Activated CD4-positive, alpha-beta T cell treated with anti-CD3 and anti-CD28 coated beads for 48 hours (primary cell): ENCODE results near the gene PRPF38A.
A peak's percentile ranks its signal among the peaks of the same experiment; 100 is the strongest.
"Not testable (repeated sequence)": the region's sequence is repeated elsewhere in the genome, so short reads cannot be mapped to it uniquely, and the experiment has no call there.

Experiments used
- DNase-seq: peaks from one replicate; pipeline ENCODE4 v3.0.0-alpha.2; 2020

PRPF38A gene, protein sequence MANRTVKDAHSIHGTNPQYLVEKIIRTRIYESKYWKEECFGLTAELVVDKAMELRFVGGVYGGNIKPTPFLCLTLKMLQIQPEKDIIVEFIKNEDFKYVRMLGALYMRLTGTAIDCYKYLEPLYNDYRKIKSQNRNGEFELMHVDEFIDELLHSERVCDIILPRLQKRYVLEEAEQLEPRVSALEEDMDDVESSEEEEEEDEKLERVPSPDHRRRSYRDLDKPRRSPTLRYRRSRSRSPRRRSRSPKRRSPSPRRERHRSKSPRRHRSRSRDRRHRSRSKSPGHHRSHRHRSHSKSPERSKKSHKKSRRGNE

DNA sequence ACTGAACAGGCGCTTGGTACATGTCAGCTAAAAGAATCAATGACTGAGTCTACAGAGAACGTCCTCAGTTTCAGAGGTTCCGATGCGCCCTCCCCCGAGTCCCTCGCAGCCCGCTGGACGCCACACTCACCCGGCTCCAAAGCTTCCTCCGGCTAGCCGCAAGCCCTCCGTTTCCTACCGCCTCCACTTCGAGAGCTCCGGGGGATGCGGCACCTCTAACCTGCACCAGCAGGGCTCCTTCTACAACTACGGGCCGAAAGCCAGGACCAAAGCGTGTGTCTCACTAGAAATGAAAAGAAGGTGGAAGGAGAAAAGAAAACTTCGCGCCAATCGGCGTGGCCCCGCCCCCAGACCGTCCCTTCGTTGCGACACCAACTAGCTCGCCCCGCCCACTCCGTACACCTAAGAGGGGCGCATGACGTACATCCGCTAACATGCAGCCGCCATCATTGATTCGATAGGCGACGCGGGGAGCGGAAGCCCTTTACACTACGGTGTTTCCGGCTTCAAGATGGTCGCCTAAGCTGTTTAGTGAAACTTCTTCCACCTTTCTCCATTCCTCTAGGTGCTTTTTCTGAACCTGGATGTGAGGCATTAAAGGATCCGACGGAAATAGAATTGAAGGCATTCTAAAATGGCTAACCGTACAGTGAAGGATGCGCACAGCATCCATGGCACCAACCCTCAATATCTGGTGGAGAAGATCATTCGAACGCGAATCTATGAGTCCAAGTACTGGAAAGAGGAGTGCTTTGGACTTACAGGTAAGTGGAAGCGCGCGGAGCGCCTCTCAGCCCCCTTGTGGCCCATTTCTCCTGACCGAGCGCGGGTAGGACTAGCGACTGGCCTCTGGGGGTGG is at the start of gene PRPF38A, which contains the start of gene ORC1:
PRPF38A (plus strand) TSS at position 487 of the 859 bp plus-strand sequence; CDS start at position 635, 148 bp downstream.
ORC1 (minus strand) TSS at position 308 of the 859 bp plus-strand sequence. CDS start 2,200 bp downstream, outside the sequence.
- DNase-seq, result peak; percentile 99

DNA sequence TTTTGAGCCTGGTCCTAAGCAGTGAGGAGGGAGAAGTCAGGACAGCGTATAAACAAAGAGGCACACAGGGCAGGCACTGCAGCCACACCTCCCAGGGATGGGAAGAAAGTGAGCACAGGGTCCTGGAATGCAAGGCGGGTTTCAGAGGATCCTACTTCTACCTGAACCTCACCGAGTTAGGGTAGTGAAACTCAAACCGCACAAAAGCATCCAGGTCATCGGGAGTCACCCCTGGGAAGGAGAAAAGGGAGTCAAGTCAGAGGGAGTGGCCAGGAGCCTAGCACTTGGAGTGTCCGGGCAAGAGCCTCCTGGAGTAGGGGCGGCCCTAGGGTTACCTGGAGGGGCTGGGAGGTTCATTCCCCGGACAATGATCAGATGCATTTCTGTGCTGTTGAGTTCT is 49.0 kb upstream of the PRPF38A start:
- DNase-seq, result no peak

- no peak for DNase-seq
Observed at GRCh38 chr1:52355847-52356505, 48.4 kb upstream of the PRPF38A start.

DNA sequence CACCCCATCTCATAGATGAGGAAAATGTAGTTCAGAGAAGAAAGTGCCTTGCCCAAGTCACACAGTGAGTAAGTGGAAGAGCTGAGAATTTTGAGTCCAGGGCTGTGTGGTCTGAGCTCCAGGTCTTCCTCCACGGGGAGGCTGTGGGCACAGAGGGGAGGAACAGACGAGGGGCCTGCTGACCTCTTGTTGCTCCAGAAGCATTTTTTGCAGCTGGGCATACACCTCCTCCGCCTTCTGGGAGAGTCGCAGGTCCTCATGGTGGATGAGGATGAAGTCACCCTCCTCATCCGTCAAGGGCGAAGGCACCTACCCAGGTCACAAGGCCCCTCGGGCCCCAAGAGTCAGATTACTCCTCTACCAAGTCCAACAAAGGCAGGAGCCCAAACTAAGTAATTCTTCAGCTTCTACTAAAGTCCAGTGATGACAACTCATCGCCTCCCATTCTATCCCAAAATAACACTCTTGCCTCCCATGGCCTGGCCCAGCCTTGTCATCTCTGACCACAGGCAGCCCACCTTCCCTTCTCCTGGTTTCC is 47.5 kb upstream of the PRPF38A start:
- no peak for DNase-seq

DNA sequence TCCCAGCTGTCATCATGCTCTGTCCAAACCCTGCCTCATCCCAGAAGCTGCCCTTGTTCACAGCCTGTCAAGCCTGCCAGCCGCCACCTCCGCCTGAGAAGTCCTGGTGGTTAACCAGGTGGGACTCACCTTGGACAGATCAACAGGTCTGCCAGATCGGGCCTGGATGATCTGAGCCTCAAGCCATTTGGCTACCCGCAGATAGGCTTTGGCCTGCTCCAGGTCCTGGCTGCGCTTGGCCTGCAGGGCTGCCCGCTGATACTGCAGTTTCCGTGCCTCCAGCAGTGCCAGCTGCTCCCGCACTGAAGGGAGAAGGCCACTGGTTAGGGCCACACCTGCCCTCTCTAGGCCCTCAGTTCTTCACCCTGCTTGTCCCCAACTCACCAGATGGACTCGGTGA is 47.0 kb upstream of the PRPF38A start:
- no peak for DNase-seq

DNA sequence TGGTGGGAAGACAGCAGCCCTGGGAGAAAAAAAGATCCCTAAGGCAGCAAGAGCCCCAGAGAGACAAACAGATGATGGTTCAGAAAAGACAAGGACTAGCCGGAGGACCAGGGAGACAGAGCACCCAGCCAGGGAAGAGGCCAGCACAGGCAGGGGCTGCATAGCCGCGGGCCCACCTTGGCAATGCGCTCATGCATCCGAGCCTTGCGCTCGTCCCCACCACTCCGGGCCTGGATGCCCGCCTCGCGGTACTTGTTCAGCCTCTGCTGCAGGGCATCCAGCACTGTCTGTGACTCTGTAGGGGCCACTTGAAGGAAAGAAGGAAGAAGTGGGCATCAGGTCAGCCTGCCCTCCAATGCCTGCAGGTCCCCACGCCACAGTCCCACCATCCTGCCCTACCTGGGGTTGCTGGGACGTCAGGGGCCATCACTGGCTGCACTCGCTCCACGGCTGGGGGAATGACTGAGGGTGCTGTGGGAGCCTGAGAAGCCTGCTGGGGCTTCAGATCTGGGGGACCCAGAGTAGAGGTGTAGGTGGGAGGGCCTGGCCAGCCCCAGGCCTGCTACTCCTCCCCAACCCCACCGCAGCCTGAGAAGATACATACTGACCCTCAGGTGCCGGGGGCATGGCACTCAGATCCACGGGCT is 45.4 kb upstream of the PRPF38A start:
- no peak for DNase-seq

DNA sequence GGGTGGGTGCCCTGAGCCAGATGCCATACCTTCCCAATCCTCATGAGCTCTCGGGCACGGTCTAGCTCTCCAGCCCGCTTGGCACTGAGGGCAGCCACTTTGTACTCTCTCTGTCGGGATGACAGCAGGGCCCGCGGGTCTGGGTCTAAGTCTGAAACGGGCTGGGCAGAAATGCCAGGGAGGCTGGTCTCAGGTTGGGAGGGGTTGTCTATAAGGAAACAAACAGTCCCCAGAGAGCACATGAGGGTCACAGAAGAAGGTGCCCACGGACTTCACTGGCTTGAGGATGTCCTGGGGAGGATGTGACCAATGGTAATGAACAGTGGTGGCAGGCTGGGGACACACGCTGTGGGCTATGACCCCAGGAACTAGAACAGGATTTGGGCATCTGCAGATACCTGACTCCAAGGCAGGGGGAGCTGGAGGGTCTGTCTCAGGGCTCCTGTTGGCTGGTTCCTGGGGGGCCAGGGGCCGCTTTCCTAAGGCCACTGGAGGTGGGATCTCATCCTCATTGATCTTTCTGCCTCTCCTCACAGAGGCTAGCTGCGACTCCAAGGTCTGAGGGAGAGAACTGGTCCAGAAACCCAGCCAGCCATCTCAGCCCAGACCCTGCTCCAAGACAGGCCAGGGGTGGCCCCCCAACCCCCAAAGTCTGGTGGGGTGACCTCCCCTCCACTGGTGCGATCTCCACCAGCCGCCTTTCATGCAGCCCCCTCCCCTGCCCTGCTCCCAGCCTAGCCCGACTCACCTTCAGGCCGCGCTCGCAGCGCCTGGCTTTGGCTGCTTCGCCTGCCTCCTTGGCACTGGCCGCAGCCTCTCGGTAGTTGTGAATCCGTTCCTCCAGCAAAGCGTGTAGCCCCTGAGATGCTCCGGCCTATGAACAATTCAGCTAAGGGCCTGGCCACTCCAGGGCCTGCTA is 44.5 kb upstream of the PRPF38A start:
- DNase-seq, result no peak

- DNase-seq, result no peak
Observed at GRCh38 chr1:52360595-52360968, 43.8 kb upstream of the PRPF38A start.

DNA sequence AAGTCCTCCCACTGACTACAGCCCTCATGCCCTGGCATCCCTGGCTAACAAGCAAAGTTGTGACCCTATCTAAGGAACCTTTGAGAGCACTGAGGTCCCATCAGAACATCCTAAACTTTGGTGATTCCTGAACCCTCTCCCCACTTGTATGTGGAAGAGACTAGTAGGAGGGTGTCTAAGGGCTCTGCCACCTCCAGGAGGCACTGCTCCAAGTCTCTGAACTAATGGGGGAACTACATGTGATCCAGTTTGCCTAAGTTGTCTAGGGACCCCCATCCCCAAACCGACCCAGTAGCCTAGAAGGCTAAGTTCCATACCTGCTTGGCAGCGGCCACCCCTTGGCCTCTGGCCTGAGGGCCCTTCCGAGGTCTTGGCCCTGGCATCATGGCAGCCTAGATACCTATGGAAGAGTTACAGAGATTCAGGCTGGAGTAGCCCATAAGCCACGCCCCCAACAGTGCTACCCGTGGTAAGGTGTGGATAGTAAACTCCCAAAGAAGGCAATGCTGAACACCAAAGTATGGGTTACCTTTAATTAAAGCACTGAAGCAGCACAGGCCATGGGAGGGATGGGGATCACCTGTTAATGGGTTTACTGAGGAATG is 40.1 kb upstream of the PRPF38A start:
- peak; percentile 40 for DNase-seq

- DNase-seq, result peak; percentile 38
Observed at GRCh38 chr1:52365071-52365745, 39.2 kb upstream of the PRPF38A start.

DNA sequence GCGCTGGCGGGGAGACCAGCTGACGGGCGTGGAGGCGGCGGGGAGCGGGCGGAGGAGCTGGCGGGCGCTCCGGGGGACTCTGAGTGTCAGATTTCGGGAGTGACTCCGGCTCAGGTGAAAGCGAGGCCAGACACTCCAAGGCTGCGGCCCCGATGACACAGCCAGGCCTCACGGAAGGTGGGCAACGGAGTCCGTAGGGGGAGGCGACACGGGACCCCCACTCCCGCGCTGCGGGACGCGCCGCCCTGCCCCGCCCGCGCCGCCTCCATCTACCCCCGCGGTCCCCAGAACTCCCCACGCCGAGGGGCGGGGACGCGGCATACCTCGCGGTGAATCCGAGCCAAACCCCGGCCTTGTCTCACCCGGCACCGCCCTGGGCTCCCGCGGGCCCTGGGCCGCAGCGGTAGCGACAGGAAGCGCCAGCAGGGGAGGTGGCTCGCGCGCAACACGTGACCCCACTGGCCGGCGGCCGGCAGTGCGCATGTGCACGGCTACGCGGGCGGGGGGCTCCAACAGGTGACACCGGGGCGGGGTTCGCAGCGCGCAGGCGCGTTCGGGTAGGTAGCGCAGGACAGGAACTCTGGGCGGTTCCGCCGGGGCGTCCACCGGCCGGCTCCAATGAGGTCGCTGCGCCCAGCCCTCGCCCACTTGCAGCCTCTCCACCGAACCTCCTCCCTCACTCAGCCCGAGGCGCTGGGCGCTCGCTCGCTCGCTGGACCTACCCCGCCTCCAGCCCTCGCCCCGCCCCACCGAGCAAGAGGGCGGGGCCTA is 38.5 kb upstream of the PRPF38A start, which contains the start of gene CC2D1B:
CC2D1B (minus strand) TSS at position 460 of the 771 bp plus-strand sequence. CDS start 1,585 bp downstream, outside the sequence.
- peak; percentile 100 for DNase-seq

GRCh38 chr1:52366517-52366827 is 37.9 kb upstream of the PRPF38A start:
- DNase-seq, result no peak

GRCh38 chr1:52367272-52367671 is 37.1 kb upstream of the PRPF38A start:
- no peak for DNase-seq

GRCh38 chr1:52368383-52369172 is 35.8 kb upstream of the PRPF38A start:
- DNase-seq, result peak; percentile 71

DNA sequence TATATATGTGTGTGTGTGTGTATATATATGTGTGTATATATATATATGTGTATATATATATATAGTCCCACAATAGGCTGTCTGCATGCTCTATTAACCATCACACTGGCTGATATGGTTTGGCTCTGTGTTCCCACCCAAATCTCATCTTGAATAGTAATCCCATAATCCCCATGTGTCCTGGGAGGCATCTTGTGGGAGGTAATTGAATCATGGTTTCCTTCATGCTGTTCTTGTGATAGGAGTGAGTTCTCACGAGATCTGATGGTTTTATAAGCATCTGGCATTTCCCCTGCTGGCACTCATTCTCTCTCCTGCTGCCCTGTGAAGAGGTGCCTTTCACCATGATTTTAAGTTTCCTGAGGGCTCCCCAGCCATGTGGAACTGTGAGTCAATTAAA is 34.6 kb upstream of the PRPF38A start:
- not testable (repeated sequence) for DNase-seq

- no peak for DNase-seq
Observed at GRCh38 chr1:52385376-52385775, 19.0 kb upstream of the PRPF38A start.

DNA sequence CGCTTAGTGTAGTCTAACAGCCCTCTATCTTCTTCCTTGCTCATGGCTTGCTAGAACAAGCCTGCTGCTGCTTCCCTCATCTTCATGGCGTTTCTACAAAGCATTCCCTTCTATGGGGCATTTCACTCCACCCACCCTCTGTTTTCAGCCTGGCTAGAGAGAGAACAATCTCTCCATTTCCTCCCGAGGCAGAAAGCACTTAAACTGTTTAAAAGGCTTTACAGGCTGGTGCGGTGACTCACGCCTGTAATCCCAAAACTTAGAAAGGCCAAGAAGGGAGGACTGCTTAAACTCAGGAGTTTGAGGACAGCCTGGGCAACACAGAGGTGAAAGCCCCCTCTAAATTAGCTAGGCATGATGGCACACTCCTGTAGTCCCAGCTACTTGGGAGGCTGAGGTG is 17.9 kb upstream of the PRPF38A start:
- no peak for DNase-seq

GRCh38 chr1:52393174-52393573 is 11.2 kb upstream of the PRPF38A start:
- no peak for DNase-seq

DNA sequence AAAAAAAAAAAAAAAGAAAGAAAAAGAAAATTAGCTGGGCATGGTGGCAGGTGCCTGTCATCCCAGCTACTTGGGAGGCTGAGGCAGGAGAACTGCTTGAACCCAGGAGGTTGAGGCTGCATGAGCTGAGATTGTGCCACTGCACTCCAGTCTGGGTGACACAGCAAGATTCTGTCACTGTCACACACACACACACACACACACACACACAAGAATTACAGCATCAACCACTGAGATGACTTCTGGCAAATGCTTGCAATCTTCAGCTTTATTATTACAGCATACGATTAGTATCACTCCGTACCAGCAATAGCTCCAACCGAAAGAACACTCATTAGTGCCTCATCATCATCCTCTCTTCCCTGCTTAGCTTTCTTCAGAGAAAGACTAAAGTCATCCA is 4.8 kb upstream of the PRPF38A start:
- DNase-seq, result no peak
